Mesenchymal stem cell (in vitro differentiated cells and primary cell): ENCODE measurements around the gene DAGLA.

Experiments
- DNase-seq: peaks from one replicate; pipeline ENCODE4 v3.0.0-alpha.2; 2013
- H2AFZ ChIP-seq: one replicate; pipeline ENCODE4 v1.6.1; 2013; ENCODE audit warnings: low read depth, mild to moderate bottlenecking, control low read depth, inconsistent platforms, low read length, moderate library complexity
- H2AK5ac ChIP-seq: 2 replicates; pipeline ENCODE4 v1.6.1; 2013; ENCODE audit warnings: low read length, moderate library complexity, mild to moderate bottlenecking, inconsistent platforms; ENCODE audit not compliant: severe bottlenecking
- H2BK120ac ChIP-seq: one replicate; pipeline ENCODE4 v1.6.1; 2013; ENCODE audit warnings: low read depth, mild to moderate bottlenecking, inconsistent platforms, low read length, moderate library complexity
- H2BK12ac ChIP-seq, 2 experiments: one replicate each; pipeline ENCODE4 v1.6.1; 2013; ENCODE audit warnings: inconsistent platforms in 2 of 2, low read length in 2 of 2, mild to moderate bottlenecking in 2 of 2, moderate library complexity in 2 of 2, control low read depth in 1 of 2
- H2BK15ac ChIP-seq: one replicate; pipeline ENCODE4 v1.6.1; 2013; ENCODE audit warnings: mild to moderate bottlenecking, low read depth, inconsistent platforms; ENCODE audit not compliant: poor library complexity, severe bottlenecking
- H2BK5ac ChIP-seq: 2 replicates; pipeline ENCODE4 v1.6.1; 2013; ENCODE audit warnings: low read depth, mild to moderate bottlenecking, low read length, control low read depth, inconsistent platforms; ENCODE audit not compliant: poor library complexity, severe bottlenecking
- H3K14ac ChIP-seq, 2 experiments: one replicate each; pipeline ENCODE4 v1.6.1; 2013; ENCODE audit warnings: inconsistent platforms in 2 of 2, low read length in 2 of 2, control low read depth in 1 of 2, mild to moderate bottlenecking in 1 of 2, moderate library complexity in 1 of 2
- H3K18ac ChIP-seq, 2 experiments: one replicate each; pipeline ENCODE4 v1.6.1; 2013; ENCODE audit warnings: inconsistent platforms in 2 of 2, low read length in 2 of 2, control low read depth in 1 of 2, low read depth in 1 of 2, mild to moderate bottlenecking in 1 of 2
- H3K23ac ChIP-seq, 2 experiments: one replicate each; pipeline ENCODE4 v1.6.1; 2013; ENCODE audit warnings: inconsistent platforms in 2 of 2, low read length in 2 of 2, mild to moderate bottlenecking in 2 of 2, moderate library complexity in 2 of 2, control low read depth in 1 of 2
- H3K27ac ChIP-seq: 2 replicates; pipeline ENCODE4 v1.5.1; 2013; ENCODE audit warnings: mild to moderate bottlenecking, moderate library complexity, low read length, control low read depth, inconsistent platforms; ENCODE audit not compliant: poor library complexity, severe bottlenecking
- H3K27me3 ChIP-seq, 2 experiments: 2 replicates each; pipeline versions ENCODE4 v1.6.1 to v1.7.0; 2013; ENCODE audit warnings: low read length in 2 of 2, mild to moderate bottlenecking in 2 of 2, moderate library complexity in 2 of 2, control low read depth in 1 of 2, inconsistent platforms in 1 of 2; ENCODE audit not compliant: control insufficient read depth in 1 of 2, insufficient read depth in 1 of 2
- H3K36me3 ChIP-seq, 2 experiments: 2 replicates each; pipeline versions ENCODE4 v1.6.1 to v1.7.0; 2013; ENCODE audit warnings: low read length in 2 of 2, control low read depth in 1 of 2, inconsistent platforms in 1 of 2, low read depth in 1 of 2, mild to moderate bottlenecking in 1 of 2; ENCODE audit not compliant: insufficient read depth in 2 of 2, control insufficient read depth in 1 of 2
- H3K4ac ChIP-seq, 2 experiments: one replicate each; pipeline ENCODE4 v1.6.1; 2013; ENCODE audit warnings: inconsistent platforms in 2 of 2, low read length in 2 of 2, mild to moderate bottlenecking in 2 of 2, moderate library complexity in 2 of 2, control low read depth in 1 of 2, low read depth in 1 of 2
- H3K4me1 ChIP-seq: 2 replicates; pipeline ENCODE4 v1.6.1; 2013; ENCODE audit warnings: low read depth, low read length, control low read depth; ENCODE audit not compliant: control insufficient read depth, insufficient read depth
- H3K4me2 ChIP-seq: 2 replicates; pipeline ENCODE4 v1.6.1; 2013; ENCODE audit warnings: low read length, mild to moderate bottlenecking, inconsistent platforms; ENCODE audit not compliant: poor library complexity, severe bottlenecking
- H3K4me3 ChIP-seq, 2 experiments: 2 replicates each; pipeline versions ENCODE4 v1.5.1 to v1.7.0; 2013; ENCODE audit warnings: low read length in 2 of 2, mild to moderate bottlenecking in 2 of 2, control low read depth in 1 of 2, low read depth in 1 of 2; ENCODE audit not compliant: insufficient read depth in 1 of 2
- H3K79me1 ChIP-seq: replicated peaks from 2 replicates; pipeline ENCODE4 v1.6.1; 2013; ENCODE audit warnings: mild to moderate bottlenecking, control low read depth, low read length, inconsistent platforms; ENCODE audit not compliant: poor library complexity, severe bottlenecking
- H3K9ac ChIP-seq: 2 replicates; pipeline ENCODE4 v1.7.0; 2013; ENCODE audit warnings: mild to moderate bottlenecking, low read length, moderate library complexity
- H3K9me3 ChIP-seq: 2 replicates; pipeline ENCODE4 v1.7.0; 2013; ENCODE audit warnings: mild to moderate bottlenecking, low read length; ENCODE audit not compliant: control insufficient read depth
- H4K8ac ChIP-seq: one replicate; pipeline ENCODE4 v1.6.1; 2013; ENCODE audit warnings: inconsistent platforms, mild to moderate bottlenecking, low read length, moderate library complexity
- H4K91ac ChIP-seq: one replicate; pipeline ENCODE4 v1.6.1; 2013; ENCODE audit warnings: mild to moderate bottlenecking, low read length, inconsistent platforms
- WGBS: methylation state at CpG from one replicate; pipeline ENCODE4 v1.1.7; 2013; ENCODE audit warnings: mixed read lengths; 5-methylcytosine and 5-hydroxymethylcytosine counted together

DAGLA gene

DNA sequence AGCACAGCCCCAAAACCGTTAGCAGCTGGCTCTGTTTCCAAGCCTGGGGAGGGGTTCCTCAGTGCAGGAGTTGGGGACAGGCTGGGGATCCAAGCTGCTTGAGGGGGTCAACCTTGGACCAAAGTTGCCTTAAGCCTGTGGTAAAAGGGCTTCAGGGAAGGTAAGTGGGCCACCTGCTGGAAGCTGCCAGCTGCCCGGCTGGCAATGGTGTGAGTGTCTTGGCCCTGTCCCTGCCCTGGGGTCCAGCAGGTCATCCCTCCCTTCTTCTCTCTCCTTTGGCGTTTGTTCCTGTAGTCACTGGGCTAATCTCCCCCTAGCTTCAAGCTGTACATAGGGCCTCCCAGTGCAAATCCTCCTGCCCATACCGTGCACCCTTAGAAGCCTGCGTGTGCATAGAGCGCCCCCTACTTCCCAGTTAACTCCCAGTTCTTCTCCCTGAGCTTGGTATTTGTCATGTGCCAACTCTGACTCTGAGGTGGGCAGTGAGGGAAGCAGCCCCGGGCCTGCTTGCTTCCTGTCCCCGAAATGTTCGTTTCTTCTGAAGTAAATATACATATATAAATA, 107.8 kb downstream of the DAGLA start:
- no peak overlapping the region for H3K4ac ChIP-seq
- no peaks in the 10 kb centered on the region for H3K27me3 ChIP-seq
- no peak overlapping the region for H3K4me3 ChIP-seq
- H2BK5ac ChIP-seq, result no peak overlapping the region
- no peak overlapping the region for H4K8ac ChIP-seq
- H3K4me1 ChIP-seq, result peaks cover 40% of the 10 kb centered on the region
- H3K9me3 ChIP-seq, result no peaks in the 10 kb centered on the region
- H3K79me1 ChIP-seq, result peaks cover 21% of the 10 kb centered on the region
- no peak overlapping the region for H2AK5ac ChIP-seq
- 67% methylated on average over 6 of the region's 9 CpGs for WGBS
- H2BK120ac ChIP-seq, result no peak overlapping the region
- H3K23ac ChIP-seq, result no peak overlapping the region
- H4K91ac ChIP-seq, result no peak overlapping the region
- peaks cover 62 to 71% of the 10 kb centered on the region in 2 experiments for H3K36me3 ChIP-seq
- H2BK12ac ChIP-seq, result no peak overlapping the region
- no peak overlapping the region for H3K9ac ChIP-seq
- no peak overlapping the region for H3K18ac ChIP-seq
- peak; percentile 74 for DNase-seq
- H2BK15ac ChIP-seq, result no peak overlapping the region
- no peak overlapping the region for H3K4me2 ChIP-seq
- H3K27ac ChIP-seq, result no peak overlapping the region
- no peak overlapping the region for H2AFZ ChIP-seq
- no peak overlapping the region for H3K14ac ChIP-seq

DNA sequence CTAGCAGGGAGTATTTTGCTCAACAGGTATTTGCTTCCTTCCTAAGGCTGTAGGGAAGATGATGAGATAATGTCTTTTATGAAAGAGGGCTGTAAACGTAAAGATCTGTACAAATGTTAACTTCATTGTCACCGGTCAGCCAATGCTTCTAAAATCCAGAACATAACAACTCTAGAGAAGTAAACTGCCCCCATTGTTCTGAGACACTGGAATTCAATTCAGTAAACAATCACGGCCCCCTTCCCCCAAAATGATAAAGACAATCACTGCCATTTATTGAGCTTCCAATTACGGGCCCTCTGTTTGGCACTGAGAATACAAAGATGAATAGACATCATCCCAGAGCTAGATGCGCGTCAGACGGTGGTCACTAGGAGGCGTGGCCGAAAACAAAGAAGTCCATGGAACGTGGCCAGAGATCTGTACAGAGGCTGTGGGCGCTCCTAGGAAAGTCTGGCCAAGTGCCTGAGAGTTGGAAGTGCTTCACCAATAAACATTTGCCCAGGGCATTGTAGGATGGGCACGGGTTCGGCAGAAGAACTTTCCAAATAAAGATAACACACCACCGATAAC, 111.6 kb downstream of the DAGLA start:
- Histone ChIP-seq H3K4me3 (peak overlapping the region; percentile 85 to 93), H3K27me3 (no peaks in the 10 kb centered on the region), H3K4ac (peak overlapping the region; percentile 24 to 98), H2BK15ac (no peak overlapping the region), H3K36me3 (peaks cover 45 to 54% of the 10 kb centered on the region in 2 experiments), H2AFZ (no peak overlapping the region), H4K91ac (no peak overlapping the region), H3K18ac (peak overlapping the region; percentile 100), H3K4me2 (peak overlapping the region; percentile 82), H3K27ac (peak overlapping the region; percentile 98), H3K14ac (no peak overlapping the region), H2BK5ac (peak overlapping the region; percentile 100), H2BK120ac (no peak overlapping the region), H3K9me3 (no peaks in the 10 kb centered on the region), H2AK5ac (no peak overlapping the region), H2BK12ac (no peak overlapping the region), H3K4me1 (peaks cover 11% of the 10 kb centered on the region), H3K9ac (peak overlapping the region; percentile 99), H4K8ac (peak overlapping the region; percentile 100), H3K23ac (no peak overlapping the region), H3K79me1 (peaks cover 15% of the 10 kb centered on the region)
- peak; percentile 96 for DNase-seq
- 6% methylated on average over 14 of the region's 14 CpGs for WGBS

DNA sequence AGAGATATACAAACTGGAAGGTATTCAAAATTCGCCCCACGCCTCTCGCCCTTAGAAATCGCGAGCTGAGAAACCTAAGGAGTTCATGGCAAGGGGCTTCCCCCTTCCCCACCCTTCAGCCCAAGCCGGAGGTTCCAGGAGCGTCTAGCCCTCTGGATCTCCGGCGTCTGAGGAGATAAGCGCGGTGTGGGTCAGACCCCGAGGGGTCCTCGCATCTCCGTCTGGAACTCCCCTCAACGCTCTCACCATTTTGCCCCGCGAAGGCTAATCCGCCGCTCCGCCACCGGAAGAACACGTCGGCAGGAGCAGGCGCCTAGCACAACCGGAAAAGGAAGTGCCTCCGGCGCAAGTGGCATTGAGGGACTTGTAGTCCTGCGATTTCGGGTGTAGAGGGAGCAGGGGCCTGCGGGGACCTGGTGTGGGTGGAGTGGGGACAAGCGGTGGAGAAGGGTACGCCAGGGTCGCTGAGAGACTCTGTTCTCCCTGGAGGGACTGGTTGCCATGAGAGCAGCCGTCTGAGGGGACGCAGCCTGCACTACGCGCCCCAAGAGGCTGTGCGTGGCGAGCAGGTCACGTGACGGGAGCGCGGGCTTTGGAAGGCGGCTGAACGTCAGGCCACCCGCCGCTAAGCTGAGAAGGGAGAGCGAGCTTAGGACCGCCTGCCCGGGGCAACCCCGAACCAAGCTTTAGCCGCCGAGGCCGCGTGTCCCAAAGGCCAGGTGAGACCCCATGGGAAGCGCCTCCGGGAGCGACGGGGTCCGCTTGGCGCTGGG, 112.3 kb downstream of the DAGLA start, which contains the start of the genes FEN1 and TMEM258:
TSS of gene FEN1 (plus strand) at position 602 of the 773 bp plus-strand sequence. CDS start 2,451 bp downstream, outside the sequence.
TSS of gene TMEM258 (minus strand) at position 290 of the 773 bp plus-strand sequence. CDS start at position 249, 41 bp downstream.
- peak within 1 kb of the TSS; percentile 99 for H2AFZ ChIP-seq
- H3K27ac ChIP-seq, result peak within 1 kb of the TSS; percentile 98
- H3K27me3 ChIP-seq, result no peaks in the 10 kb centered on the region
- peak within 1 kb of the TSS; percentile 98 to 99 for H2BK12ac ChIP-seq
- peak within 1 kb of the TSS; percentile 82 for H3K4me2 ChIP-seq
- H2BK5ac ChIP-seq, result peak within 1 kb of the TSS; percentile 100
- peak; percentile 96 for DNase-seq
- H3K9ac ChIP-seq, result peak within 1 kb of the TSS; percentile 99
- peak within 1 kb of the TSS; percentile 100 for H4K91ac ChIP-seq
- H3K14ac ChIP-seq, result peak within 1 kb of the TSS in 1 of 2 experiments; percentile 99
- H3K4me1 ChIP-seq, result peaks cover 10% of the 10 kb centered on the region
- H3K4me3 ChIP-seq, result peak within 1 kb of the TSS; percentile 85 to 93
- H2BK120ac ChIP-seq, result peak within 1 kb of the TSS; percentile 100
- peak within 1 kb of the TSS; percentile 100 for H4K8ac ChIP-seq
- H3K36me3 ChIP-seq, result peaks cover 38 to 49% of the 10 kb centered on the region in 2 experiments
- peaks cover 15% of the 10 kb centered on the region for H3K79me1 ChIP-seq
- H3K18ac ChIP-seq, result peak within 1 kb of the TSS; percentile 100
- H3K4ac ChIP-seq, result peak within 1 kb of the TSS; percentile 98
- no peaks in the 10 kb centered on the region for H3K9me3 ChIP-seq
- H2AK5ac ChIP-seq, result no peak within 1 kb of the TSS
- H3K23ac ChIP-seq, result peak within 1 kb of the TSS; percentile 95 to 98
- H2BK15ac ChIP-seq, result peak within 1 kb of the TSS; percentile 99
- WGBS, result under 1% methylated on average over 46 of the region's 61 CpGs
